22Rv1 (cell line): ENCODE measurements around the gene SLC52A3.

Experiments used
- ZFX ChIP-seq: fragments of 450-650 bp; IDR thresholded peaks from 2 replicates; pipeline ENCODE4 v1.6.1; 2017; ENCODE audit warnings: antibody characterized with exemption, borderline replicate concordance
- TF ChIP-seq, protein P1 (sequence below): fragments of 450-650 bp; IDR thresholded peaks from 2 replicates; pipeline ENCODE4 v1.5.1; 2017; ENCODE audit warnings: mild to moderate bottlenecking

DNA sequence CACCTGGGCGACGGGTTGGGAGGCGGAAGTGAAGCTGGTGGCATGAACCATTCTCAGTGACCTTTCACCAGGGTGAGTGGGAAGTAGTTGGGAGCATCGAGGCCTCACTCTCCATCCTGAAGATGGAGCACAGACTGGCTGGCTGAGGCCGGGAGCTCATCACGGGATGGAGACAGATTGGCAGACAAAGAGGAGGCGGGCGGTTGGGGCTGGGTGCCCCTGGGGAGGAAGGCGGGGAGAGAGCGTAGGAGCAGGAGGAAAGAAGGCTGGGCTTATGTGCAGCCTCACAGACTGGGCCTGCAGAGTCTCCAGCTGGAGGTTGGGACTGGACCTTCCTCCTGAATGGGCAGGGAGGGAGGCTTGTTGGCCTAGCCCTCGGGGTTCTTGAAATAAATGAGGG lies 48.5 kb downstream of the SLC52A3 start:
- TF ChIP-seq, protein P1, sequence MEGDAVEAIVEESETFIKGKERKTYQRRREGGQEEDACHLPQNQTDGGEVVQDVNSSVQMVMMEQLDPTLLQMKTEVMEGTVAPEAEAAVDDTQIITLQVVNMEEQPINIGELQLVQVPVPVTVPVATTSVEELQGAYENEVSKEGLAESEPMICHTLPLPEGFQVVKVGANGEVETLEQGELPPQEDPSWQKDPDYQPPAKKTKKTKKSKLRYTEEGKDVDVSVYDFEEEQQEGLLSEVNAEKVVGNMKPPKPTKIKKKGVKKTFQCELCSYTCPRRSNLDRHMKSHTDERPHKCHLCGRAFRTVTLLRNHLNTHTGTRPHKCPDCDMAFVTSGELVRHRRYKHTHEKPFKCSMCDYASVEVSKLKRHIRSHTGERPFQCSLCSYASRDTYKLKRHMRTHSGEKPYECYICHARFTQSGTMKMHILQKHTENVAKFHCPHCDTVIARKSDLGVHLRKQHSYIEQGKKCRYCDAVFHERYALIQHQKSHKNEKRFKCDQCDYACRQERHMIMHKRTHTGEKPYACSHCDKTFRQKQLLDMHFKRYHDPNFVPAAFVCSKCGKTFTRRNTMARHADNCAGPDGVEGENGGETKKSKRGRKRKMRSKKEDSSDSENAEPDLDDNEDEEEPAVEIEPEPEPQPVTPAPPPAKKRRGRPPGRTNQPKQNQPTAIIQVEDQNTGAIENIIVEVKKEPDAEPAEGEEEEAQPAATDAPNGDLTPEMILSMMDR: no peak
- no peak for TF ChIP-seq ZFX
